Globus pallidus (tissue), 1 donor: ENCODE measurements around the gene MED8.

Source experiments
- DNase-seq: peaks from one replicate; pipeline ENCODE4 v3.0.0-alpha.2; 2015; ENCODE audit warnings: low spot score

The MED8 gene

GRCh38 chr1:43389326-43390313 lies at the start of gene MED8, which contains the start of gene SZT2:
Gene MED8, minus strand, starts transcription at chr1:43389800. Its CDS starts 36 bp downstream, at chr1:43389764.
Gene SZT2, plus strand, starts transcription at chr1:43389899. Its CDS starts 70 bp downstream, at chr1:43389969.
- peak; percentile 95 for DNase-seq

- no peak for DNase-seq
Observed at GRCh38 chr1:43438953-43439581, 49.5 kb upstream of the MED8 start.

- no peak for DNase-seq
Observed at GRCh38 chr1:43438576-43438952, 49.0 kb upstream of the MED8 start.

GRCh38 chr1:43438006-43438405 lies 48.4 kb upstream of the MED8 start:
- no peak for DNase-seq

- DNase-seq, result no peak
Observed at GRCh38 chr1:43437031-43437973, 47.7 kb upstream of the MED8 start.

GRCh38 chr1:43436371-43436770 lies 46.8 kb upstream of the MED8 start:
- DNase-seq, result no peak

- DNase-seq, result no peak
Observed at GRCh38 chr1:43435146-43436145, 45.8 kb upstream of the MED8 start.

GRCh38 chr1:43434256-43434655 lies 44.7 kb upstream of the MED8 start:
- DNase-seq, result no peak

- DNase-seq, result no peak
Observed at GRCh38 chr1:43432907-43433306, 43.3 kb upstream of the MED8 start.

GRCh38 chr1:43432171-43432860 lies 42.7 kb upstream of the MED8 start:
- no peak for DNase-seq

- DNase-seq, result no peak
Observed at GRCh38 chr1:43431676-43432075, 42.1 kb upstream of the MED8 start.

GRCh38 chr1:43430831-43431230 lies 41.2 kb upstream of the MED8 start:
- no peak for DNase-seq

- DNase-seq, result no peak
Observed at GRCh38 chr1:43427941-43428340, 38.3 kb upstream of the MED8 start.

- no peak for DNase-seq
Observed at GRCh38 chr1:43427524-43427923, 37.9 kb upstream of the MED8 start.

- DNase-seq, result no peak
Observed at GRCh38 chr1:43426221-43426620, 36.6 kb upstream of the MED8 start.

GRCh38 chr1:43425045-43425444 lies 35.4 kb upstream of the MED8 start:
- no peak for DNase-seq

GRCh38 chr1:43423672-43424550 lies 34.3 kb upstream of the MED8 start:
- no peak for DNase-seq

GRCh38 chr1:43422995-43423671 lies 33.5 kb upstream of the MED8 start:
- DNase-seq, result no peak
